NCI-H2196 treated with DMSO at 0.1 percent for 48 hours (cell line): Measurements from ENCODE around the gene ZBTB17.
"Not testable (repeated sequence)": the region's sequence is repeated elsewhere in the genome, so short reads cannot be mapped to it uniquely, and the experiment has no call there.

ENCODE experiments used
- DNase-seq: peaks from one replicate; lab custom pipeline; 2025; ENCODE audit not compliant: unreplicated experiment; lab: John Stamatoyannopoulos, UW

ZBTB17 gene

GRCh38 chr1:15975805-15976680 is at the start of gene ZBTB17:
Gene ZBTB17, minus strand, starts transcription at chr1:15976101. Its CDS starts 27,606 bp downstream, at chr1:15948495.
- DNase-seq, result peak; percentile 92

GRCh38 chr1:16023050-16023653 is 47.3 kb upstream of the ZBTB17 start:
- DNase-seq, result no peak

GRCh38 chr1:16022393-16022792 is 46.5 kb upstream of the ZBTB17 start:
- no peak for DNase-seq

- DNase-seq, result no peak
Measured at GRCh38 chr1:16021681-16022080, 45.8 kb upstream of the ZBTB17 start, which contains the start of gene CLCNKA. Gene CLCNKA, plus strand, starts transcription at chr1:16022036. Its CDS starts 584 bp downstream, at chr1:16022620.

GRCh38 chr1:16020878-16021277 is 45.0 kb upstream of the ZBTB17 start:
- not testable (repeated sequence) for DNase-seq

GRCh38 chr1:16020325-16020724 is 44.4 kb upstream of the ZBTB17 start:
- no peak for DNase-seq

- DNase-seq, result no peak
Measured at GRCh38 chr1:16019644-16020277, 43.9 kb upstream of the ZBTB17 start.

- no peak for DNase-seq
Measured at GRCh38 chr1:16018749-16019643, 43.1 kb upstream of the ZBTB17 start.

GRCh38 chr1:16018308-16018707 is 42.4 kb upstream of the ZBTB17 start:
- no peak for DNase-seq

GRCh38 chr1:16017461-16018303 is 41.8 kb upstream of the ZBTB17 start, which contains the start of gene HSPB7:
Gene HSPB7, minus strand, starts transcription at chr1:16018043. Its CDS starts 80 bp downstream, at chr1:16017963.
- no peak for DNase-seq

GRCh38 chr1:16017076-16017460 is 41.2 kb upstream of the ZBTB17 start:
- no peak for DNase-seq

GRCh38 chr1:16015960-16016901 is 40.3 kb upstream of the ZBTB17 start:
- DNase-seq, result no peak

- no peak for DNase-seq
Measured at GRCh38 chr1:16015491-16015890, 39.6 kb upstream of the ZBTB17 start.

- no peak for DNase-seq
Measured at GRCh38 chr1:16014509-16015482, 38.9 kb upstream of the ZBTB17 start.

GRCh38 chr1:16013908-16014258 is 38.0 kb upstream of the ZBTB17 start:
- no peak for DNase-seq

GRCh38 chr1:16013220-16013907 is 37.5 kb upstream of the ZBTB17 start:
- DNase-seq, result no peak

- peak; percentile 65 for DNase-seq
Measured at GRCh38 chr1:16012590-16013219, 36.8 kb upstream of the ZBTB17 start.
